ENCODE data around the gene NCAN.

The NCAN gene

DNA sequence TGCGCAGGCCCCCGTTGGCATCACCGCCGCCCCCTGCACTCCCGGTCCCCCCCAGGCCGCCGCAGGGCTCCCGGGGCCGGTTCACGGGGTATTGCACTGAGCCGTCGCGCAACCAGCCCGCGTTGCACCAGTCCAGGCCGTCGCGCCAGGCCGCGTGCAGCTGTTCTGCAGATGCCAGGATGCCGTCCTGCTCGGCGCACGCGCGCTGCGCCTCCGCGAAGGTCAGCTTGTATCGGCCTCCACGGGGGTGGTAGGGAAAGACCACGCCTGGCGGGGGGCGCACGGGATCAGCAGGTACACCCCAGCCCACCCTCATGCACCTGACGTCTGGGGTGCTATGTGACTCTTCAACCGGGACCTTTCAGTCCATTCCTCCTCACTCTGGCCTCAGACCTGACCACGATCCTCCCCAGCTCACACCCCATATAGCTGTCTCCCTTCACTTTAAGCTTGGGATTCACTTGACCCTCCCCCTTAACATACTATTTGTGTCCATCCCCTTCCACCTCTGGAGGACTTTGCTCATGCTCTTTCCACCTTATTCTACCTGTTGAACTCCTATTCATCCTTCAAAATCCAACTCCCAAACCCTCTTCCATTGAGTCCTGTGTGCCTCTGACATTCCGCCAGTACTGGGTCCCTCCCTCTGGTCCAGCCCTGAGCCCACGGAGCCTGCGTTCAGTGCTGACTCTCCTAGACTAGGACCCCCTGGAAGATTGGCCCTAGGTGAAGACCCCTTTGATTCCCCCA is 47.0 kb downstream of the NCAN start:
- DNase-seq (ENCODE audit: low read depth in 3 of 3, low spot score in 1 of 3): no peak

DNA sequence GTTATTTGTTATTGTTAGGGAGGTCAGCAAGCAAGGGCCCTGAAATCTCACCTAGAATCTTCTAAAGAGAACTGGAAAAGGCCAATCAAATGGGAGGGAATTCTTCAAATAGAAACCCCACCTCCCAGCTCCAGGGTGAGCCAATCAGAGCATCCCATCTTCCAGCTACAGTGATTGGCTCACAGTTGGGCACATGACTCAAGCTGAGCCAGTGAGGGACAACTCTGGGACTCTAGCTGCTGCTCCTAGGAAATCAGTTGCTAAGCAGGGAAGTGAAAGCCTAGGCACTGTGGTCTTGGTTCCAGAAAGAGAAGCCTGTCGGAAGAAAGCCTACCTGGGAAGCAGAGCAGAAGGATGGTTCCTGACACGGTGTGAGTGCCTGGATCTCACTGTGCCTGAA is 48.0 kb downstream of the NCAN start:
- DNase-seq (ENCODE audit: low read depth in 3 of 3, low spot score in 1 of 3): no peak

DNA sequence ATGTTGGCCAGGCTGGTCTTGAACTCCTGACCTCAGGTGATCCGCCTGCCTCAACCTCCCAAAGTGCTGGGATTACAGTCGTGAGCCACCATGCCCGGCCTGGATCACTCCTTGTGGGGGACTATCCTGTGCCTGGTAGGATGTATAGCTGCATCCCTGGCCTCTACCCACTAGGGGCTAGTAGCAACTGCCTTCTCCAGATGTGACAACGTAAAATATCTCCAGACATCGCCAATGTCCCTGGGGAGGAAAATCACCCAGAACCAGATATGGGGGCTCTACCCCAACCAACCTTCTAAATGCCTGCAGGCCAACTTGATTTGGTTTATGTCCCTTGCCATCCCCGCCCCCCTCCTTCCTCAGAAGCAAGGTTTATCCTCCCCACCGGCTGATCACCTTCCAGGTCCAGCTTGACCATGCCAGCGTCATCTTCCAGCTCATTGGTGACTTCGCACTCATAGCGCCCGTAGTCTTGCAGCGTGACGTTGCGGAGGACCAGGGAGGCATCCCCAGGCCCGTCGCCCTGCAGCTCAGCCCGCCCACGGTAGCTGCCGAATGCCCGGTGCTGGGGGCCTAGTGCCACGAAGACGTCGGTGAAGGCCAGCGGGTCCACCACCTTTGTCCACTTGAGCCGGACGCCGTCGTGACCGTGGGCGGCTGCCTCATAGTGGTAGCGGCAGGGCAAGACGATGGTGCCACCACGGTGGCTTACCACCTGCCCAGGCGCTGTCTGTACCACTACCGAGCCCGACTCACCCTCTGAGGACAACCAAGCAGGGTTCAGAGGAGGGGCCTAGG is 48.9 kb downstream of the NCAN start:
- no peak for DNase-seq (ENCODE audit: low read depth in 3 of 3, low spot score in 1 of 3)

DNA sequence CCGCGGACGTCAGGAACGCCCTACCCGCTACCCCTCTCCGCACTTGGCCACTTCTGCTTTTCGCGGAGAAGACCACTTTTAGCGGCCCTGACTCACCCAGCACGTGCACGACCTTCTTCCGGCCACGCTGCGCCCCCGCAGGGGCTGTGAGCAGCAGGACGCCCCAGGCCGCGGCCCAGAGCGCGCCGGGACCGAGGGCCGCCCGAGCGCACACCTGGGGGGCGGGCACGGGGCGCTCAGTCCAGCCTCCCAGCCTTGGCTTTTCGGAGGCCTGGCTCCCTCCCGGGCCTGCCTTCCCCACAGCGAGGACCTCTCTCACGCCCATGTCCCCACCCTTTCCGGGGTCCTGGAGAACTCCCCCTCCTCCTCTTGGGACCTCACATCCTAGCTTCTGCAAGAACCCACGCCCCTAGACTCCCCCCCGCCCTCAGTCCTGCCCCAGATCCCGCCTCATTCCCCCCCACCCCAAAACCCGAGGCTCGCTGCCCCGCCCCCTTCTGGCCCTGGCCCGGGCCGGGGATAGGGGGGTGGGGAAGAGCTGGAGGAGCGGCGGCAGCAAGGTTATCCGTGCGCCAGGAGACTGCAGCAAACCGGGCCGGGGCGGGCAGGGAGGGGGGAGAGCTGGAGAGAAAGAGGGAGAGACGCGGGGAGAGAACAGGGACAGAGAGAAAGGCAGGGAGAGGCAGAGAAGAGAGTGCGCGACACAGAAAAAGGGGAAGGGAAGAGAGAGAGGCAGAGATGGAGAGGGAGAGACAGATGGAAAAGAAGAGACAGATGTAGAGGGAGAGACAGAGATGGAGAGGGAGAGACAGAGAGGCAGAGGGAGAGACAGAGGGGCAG is 49.8 kb downstream of the NCAN start:
- no peak for DNase-seq (ENCODE audit: low read depth in 3 of 3, low spot score in 1 of 3)

DNA sequence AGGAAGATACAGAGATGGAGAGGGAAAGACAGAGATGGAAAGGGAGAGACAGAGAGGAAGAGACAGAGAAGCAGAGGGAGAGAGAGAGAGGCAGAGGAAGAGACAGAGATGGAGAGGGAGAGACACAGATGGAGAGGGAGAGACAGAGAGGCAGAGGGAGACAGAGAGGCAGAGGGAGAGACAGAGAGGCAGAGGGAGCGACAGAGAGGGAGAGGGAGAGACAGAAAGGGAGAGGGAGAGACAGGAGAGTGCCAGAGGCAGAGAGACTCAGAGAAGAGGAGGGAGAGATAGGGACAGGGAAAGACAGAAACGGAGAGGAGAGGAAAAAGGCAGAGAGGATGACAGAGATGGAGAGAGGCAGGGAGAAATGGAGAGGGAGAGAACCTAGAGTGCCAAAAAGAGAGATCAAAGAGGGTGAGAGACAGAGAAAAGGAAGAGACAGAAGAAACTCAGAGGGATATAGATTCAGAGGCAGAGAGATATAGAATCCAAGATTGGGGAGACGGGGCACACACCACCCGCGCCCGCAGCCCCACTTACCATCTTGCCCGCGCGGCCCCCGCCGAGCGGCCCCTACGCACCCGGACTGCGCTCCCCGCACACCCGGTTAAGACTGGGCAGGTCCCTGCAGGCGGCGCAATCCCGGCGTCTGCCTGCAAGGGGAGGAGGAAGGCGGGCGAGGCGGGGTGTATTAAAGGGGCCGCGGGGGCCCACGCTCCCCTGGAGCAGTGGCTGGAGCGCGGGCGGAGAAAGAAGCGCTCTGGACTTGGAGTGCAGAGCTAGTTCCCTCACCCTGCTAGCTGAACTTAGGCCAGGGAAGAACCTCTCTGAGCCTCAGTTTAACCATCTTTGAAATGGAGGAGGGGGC is 50.7 kb downstream of the NCAN start:
- DNase-seq (ENCODE audit: low read depth in 3 of 3, low spot score in 1 of 3): no peak

DNA sequence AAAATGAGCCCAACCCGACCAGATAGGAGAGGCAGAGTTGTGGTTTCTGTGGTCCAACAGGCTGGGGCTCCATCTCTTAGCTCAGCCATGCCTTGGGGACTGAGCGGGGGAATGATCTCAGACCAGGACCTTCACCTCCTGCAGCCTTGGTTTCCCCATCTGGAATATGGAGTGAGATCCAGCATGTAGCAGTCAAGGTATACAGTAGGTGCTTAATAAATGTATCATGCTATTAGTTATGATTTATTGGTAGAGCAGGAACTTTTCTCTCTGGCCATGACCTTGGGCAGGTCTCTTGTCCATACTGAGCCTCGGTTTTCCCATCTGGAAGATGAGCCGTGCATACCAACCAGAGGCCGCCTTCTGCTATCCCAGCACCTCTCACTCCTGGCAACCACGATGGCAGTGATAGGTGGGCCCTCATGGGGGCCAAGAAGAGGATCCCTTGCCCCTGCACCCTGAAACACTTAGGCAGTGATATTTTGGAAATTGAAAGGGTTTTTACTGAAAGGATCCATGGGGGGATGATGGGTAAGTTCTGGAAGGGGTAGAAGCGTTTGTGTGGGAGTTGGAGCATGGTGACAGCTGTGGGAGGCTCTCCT is 52.2 kb downstream of the NCAN start:
- no peak for DNase-seq (ENCODE audit: low read depth in 3 of 3, low spot score in 1 of 3)

DNA sequence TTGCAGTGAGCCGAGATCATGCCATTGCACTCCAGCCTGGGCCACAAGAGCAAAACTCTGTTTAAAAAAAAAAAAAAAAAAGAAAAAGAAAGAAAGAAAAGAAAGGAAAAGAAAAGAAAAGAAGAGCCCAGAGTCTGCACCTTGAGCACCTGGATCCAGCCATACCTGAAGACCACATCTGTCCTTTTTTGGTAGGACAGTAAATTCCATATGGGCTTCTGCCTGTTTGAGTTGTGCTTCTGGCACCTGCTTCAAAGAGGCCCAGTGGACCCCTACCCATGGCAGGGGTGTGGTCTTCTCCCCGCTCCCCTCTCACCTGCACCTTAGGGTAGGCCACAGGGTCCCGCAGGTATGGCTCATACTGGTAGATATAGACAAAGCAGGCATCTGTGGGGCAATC is 55.5 kb downstream of the NCAN start:
- no peak for DNase-seq (ENCODE audit: low read depth in 3 of 3, low spot score in 1 of 3)

DNA sequence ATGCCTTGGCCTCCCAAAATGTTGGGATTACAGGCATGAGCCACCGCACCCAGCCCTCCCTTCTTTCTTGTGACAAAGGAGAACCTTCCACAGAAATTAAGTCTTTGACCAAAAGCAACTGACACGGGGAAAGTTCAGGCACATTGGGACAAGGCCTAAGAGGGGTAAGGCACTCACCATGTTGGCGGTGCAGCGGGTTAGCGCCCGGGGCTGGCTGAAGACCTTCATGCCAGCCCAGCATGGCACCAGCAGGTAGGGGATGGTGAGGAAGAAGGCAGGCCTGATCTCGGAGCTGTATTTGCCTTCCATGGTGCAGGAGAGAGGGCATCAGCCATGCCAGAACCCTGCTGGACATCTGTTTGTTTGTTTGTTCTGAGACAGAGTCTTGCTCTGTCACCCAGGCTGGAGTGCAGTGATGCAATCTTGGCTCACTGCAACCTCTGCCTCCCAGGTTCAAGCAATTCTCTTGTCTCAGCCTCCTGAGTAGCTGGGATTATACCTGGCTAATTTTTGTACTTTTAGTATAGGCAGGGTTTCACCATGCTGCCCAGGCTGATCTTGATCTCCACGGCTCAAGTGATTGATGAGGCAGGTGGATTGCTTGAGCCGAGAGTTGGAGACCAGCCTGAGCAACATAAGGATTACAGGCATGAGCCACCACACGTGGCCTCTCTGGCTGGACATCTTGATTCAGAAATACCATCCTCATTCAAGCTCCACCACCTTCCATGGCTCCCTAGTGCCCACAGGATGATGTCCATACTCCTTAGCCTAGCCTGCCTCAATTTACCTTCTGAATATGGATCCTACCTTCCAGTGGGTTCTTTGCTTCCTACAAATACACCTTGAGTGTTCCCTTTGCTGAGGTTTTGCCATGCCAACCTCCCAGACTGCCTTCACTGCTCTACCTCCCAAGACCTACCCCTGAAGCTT is 57.0 kb downstream of the NCAN start:
- DNase-seq (ENCODE audit: low read depth in 3 of 3, low spot score in 1 of 3): no peak

DNA sequence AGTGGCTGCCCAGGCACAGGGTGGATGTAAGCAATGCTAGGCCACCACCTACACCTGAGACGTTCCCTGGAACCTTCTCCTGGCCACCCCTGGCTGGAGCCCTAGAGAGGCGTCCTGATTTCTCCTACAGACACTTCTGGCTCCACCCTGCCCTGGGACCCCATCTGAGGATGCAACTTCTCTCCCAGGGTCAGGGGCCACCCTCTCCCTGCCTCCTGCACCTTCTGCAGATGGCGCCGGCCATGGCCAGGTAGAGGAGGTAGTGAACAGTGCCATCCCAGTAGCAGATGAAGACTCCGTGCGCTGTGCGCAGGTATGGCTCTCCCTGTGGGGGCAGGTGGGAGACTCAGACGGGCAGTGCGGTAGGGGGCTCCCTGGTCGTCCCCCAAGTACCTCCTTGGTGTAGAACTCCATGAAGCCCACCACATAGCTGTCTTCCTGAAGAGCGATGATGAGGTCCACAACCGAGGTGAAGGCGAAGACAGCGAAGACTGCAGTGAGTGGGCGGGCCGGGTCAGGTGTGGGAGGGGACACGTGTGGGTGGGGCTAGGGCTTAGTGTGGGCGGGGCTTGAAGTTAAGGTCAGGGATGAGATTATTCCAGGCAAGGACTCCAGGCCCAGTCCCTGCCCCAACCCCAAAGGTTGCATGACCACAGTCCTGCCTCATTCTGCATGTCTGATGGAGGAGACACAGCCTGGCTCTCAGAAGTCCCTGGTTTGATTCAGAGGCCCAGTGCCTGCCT is 58.4 kb downstream of the NCAN start:
- no peak for DNase-seq (ENCODE audit: low read depth in 3 of 3, low spot score in 1 of 3)

DNA sequence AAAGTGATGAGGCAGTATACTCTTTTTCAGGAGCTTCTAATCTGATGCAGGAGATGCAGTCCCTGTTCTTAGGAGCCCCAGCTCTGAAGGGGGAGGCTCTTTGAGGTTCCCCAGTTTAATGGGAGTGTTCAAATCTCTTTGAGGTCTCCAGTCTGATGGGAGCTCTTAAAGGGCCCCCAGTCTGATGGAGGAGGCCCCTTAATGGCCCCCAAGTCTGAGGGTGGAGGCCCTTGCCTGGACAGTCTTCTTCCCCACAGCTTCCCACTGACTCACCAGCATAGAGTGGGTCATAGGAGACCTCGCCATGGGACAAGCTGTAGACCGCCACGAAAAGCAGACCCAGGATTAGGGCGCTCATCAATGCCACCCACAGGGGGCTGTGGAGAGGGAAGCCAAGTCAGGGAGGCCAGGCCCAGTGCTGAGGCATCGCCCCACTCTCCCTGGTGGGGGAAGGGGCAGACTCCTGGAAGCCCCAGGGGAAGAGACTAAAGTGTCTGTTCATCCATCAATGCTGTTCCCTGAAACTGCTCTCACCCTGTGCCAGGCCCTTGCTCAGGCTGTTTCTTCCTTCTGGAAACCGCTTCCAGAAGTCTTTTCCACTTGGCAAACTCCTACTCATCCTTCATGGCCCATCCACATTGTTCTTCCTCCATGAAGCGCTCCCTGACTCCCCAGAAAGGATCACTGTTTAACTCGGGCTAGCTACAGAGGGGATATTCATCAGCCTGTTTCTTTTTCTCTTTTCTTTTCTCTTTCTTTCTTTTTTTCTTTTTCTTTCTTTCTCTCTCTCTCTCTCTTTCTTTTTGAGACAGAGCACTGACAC is 59.2 kb downstream of the NCAN start:
- no peak for DNase-seq (ENCODE audit: low read depth in 3 of 3, low spot score in 1 of 3)

DNA sequence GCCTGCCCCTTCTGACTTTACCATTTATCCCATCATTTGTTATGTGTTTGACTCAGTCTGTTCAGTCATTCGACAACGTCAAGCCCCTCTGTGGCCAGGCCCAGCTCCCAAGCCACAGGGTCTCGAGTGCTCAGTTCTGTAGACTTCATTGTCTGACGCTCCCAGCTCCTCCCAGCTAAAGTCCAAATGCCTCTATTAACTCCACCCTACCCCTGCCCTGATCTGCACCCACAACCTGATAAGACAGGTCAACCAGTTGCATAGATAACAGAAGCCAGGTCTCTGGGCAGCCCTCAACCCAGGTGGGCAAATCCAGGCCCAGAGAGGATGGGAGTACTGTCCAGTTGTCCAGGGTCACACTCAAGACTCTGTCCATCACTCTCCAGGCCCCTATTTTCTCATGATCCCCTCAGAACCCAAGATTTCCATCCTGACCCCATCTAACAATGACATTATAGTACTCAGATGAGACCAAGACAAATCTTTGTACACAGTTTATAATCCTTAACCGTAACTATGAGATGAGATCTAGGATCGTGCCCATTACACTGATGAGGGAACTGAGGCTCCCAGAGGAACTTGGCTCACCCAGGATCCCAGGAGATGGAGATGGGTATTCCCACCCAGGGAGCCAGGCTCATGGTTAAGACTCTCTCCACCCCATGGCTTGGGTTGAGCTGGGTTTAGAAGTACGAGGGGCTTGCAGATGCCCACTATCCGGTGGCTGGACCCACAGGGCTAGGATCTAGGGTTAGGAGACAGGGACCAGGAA is 60.3 kb downstream of the NCAN start:
- DNase-seq (ENCODE audit: low read depth in 3 of 3, low spot score in 1 of 3): no peak

DNA sequence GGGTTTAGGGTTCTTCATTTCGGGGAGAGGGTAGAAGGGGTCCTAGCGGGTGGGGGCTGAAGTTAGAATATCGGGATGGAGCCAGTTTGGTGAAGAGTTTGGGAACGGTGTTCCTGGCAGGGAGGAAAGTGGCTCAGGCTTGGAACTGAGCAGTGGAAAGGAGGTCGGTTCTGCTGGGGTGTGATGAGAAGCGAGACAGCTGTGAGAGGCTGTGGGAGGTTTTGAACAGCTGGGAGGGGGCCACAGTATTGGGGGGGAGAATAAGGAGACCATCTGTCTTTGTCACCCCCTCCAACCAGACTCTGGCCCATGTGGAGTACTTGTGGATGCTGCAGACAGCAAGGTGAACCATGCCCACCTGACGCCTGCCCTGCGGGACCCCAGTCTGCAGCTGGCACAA is 62.4 kb downstream of the NCAN start:
- no peak for DNase-seq (ENCODE audit: low read depth in 3 of 3, low spot score in 1 of 3)

DNA sequence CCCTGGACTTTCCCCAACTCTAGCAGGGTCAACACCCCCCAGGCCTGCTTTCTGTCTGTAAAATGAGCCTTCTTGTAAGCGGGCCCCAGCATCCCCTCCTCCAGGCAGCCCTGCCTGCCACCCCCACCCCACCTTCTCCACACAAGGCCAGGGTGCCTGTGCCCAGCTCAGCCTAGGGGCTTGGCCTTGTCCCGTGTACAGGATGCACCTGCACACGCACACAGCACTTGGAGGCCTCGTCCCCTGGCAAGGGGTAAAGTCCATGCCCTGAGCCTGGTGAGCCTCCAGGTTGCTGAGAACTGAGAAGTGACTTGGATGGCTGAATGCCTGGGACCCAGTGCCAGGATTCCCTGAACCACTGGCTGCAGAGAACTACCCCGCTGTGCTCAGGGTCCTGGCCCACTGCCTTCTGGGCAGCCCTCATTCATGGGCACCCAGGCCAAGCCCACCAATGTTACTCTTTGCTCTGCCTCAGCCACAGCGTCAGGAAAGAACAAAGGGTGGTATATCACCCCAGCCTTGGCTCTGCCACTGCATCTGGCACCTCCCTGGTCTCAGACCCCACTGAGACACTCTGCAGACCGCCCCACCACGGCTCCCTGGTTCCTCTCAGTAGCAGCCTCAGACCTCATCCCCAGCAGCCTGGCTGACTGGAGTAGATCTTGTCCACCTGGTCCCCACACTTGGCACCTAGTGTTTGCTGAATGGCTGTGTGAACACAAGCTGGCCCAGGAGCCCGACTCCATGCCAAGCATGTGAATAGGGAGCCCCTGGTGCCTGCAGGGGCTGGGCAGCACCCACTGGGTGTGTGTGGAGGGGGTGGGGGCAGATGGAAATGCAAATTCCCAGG is 63.2 kb downstream of the NCAN start:
- DNase-seq (ENCODE audit: low read depth in 3 of 3, low spot score in 1 of 3): no peak

DNA sequence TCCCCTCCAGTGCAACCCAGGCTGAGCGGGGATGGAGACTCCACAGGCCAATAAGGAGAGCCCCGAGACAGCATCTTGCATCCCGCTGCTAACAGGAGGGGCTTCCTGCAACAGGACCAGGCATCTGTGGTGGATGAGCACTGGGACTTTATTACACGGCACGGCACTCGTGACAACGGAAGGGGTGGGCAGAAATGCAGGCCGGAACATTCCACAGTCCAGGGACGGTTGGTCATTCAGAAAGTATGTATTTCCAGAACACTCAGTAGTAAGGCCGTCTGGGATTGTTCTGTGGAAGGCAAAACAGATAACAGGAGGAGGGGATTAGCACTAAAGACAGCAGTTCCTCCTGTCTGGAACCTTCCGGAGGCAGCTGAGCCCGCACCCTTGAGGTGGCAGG is 64.6 kb downstream of the NCAN start:
- no peak for DNase-seq (ENCODE audit: low read depth in 3 of 3, low spot score in 1 of 3)

DNA sequence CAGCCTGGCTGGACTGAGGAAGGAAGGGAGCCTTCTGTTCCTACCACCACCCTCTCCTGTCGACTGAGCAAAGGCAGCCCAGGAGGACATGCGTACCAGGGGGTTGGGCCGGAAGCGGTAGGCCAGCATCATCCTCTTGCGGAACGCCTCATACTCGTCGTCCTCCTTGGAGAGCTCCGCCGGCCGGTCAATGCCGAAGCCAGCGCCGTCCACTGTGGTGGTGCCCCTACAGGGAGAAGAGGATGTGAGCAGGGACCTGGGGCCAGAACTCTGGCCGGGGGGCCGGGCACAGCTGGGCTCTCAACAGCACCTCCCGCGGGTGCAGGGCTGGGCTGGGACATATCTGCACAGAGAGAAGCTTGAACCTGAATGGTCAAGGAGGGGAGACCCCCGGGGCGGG is 65.1 kb downstream of the NCAN start:
- DNase-seq (ENCODE audit: low read depth in 3 of 3, low spot score in 1 of 3): no peak

DNA sequence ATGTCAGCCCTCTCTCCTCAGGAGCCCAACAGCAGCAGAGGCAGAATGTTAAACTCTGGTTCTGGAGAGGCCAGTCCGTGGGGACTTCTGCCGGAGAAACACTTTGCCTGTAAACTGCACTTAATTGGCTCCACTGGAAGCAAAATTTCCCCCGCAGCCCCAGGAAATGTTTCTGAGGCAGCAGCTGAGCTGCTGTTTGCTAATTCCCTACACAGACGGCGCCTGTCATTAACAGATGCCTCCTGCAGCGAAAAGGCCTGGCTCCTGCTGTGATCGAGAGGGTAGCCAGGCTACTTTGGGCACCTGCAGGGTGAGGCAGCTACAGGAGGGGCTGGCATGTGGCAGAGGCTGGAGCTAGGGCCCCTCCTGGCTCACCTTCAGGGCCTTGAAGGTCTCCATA is 66.6 kb downstream of the NCAN start:
- no peak for DNase-seq (ENCODE audit: low read depth in 3 of 3, low spot score in 1 of 3)

Data from stimulated activated CD4-positive, alpha-beta T cell treated with anti-CD3 and anti-CD28 coated beads, TNF-alpha, amount 100 ng/mL, for 1 hour (primary cell).